Panc1 (cell line): ENCODE results near the gene TVP23A.

Source experiments
- CTCF ChIP-seq: fragments of 450-650 bp; IDR thresholded peaks from 2 replicates; pipeline ENCODE4 v1.5.1; 2017; ENCODE audit warnings: mild to moderate bottlenecking
- TCF7L2 ChIP-seq: IDR thresholded peaks from 2 replicates; pipeline ENCODE4 v1.6.1; 2011; ENCODE audit warnings: mild to moderate bottlenecking, low read depth, low read length, inconsistent platforms

GRCh38 chr16:10762336-10763016 lies 56.1 kb downstream of the TVP23A start:
- TF ChIP-seq CTCF, result no peak
- TF ChIP-seq TCF7L2, result no peak
